ENCODE results near the gene ERICH6. TPM values are rescaled to one million over a fixed set of nuclear protein-coding genes. Genes with fewer than 3 reads are reported as not detected.

The ERICH6 gene
- total RNA-seq, 1 donor from 2014 or later: not detected

DNA sequence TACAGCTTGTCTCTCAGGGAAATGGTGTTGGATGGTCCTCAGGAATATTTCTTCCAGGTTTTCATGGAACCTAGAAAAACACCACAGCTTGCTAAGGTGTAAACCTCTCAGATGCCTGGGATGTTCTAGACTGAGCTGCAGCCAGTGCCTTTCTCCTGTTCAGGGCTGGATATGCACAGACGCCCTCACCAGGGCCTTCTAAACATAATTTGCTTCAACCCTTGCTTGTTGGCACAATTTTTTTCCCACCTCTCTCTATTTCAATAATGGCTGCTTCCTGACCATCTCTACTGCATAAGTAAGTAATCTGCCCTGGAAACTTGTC is 31.0 kb upstream of the ERICH6 start:
- peaks cover 18% of the 10 kb centered on the region for H3K4me1 Mint-ChIP-seq (ENCODE audit: low read depth)
- no peak for DNase-seq (ENCODE audit: low spot score)
- H3K27ac Mint-ChIP-seq (ENCODE audit: unreplicated experiment): no peak overlapping the region
- H3K36me3 Mint-ChIP-seq (ENCODE audit: low read depth): peaks cover 1% of the 10 kb centered on the region
- H3K9me3 Mint-ChIP-seq (ENCODE audit: low read depth): no peaks in the 10 kb centered on the region
- no peak overlapping the region for H3K4me3 Mint-ChIP-seq (ENCODE audit: unreplicated experiment)
- no peak for TF ChIP-seq CTCF (IDR thresholded peaks at IDR 0.05)
- H3K27me3 Mint-ChIP-seq (ENCODE audit: low read depth): no peaks in the 10 kb centered on the region

DNA sequence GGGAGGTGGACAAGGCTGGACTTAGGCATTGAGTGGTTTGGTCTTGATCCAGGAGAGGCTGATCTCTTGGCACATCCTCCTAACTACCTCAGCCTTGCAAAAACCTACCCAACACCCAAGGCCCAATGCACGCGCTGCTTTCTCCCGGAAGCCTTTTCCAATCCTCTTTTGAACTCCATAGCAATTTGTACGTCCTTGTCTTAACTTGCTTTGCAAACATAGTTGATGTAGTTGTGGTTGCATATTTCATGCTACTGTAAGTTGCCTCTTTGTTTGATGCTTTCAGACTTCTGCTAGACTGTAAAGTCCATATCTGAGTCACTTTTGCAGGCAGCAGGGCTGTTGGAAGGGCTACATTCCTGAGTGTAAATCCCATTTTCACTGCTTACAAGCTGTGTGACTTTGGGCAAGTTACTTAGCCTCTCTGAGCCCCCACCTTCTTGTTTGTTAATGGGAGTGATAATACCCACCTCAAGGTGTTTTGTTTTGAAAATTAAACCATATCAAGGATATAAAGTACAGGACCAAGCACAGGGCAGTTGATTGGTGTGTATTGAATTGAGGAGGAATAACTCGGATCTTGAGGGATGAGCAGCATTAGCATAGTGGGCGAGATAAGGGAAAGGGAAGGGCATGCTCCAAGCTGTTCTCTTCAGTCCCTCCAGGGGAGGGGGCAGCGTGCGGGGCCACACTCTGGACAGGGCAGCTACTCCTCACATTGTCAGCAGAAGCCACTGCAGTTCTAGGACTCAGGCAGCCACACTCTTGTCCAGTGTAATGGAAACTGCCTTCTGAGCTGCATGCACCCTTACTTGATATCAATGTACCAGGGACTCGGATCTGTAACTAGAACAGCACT is 30.4 kb upstream of the ERICH6 start:
- Mint-ChIP-seq H3K27ac (ENCODE audit: unreplicated experiment) (no peak overlapping the region), H3K9me3 (ENCODE audit: low read depth) (no peaks in the 10 kb centered on the region), H3K4me1 (ENCODE audit: low read depth) (peaks cover 18% of the 10 kb centered on the region), H3K4me3 (ENCODE audit: unreplicated experiment) (no peak overlapping the region), H3K36me3 (ENCODE audit: low read depth) (peaks cover 1% of the 10 kb centered on the region), H3K27me3 (ENCODE audit: low read depth) (no peaks in the 10 kb centered on the region)
- DNase-seq (ENCODE audit: low spot score): no peak
- TF ChIP-seq CTCF (IDR thresholded peaks at IDR 0.05): no peak

- no peak for TF ChIP-seq CTCF (IDR thresholded peaks at IDR 0.05)
- H3K9me3 Mint-ChIP-seq (ENCODE audit: low read depth): no peaks in the 10 kb centered on the region
- H3K4me3 Mint-ChIP-seq (ENCODE audit: unreplicated experiment): no peak overlapping the region
- no peak for DNase-seq (ENCODE audit: low spot score)
- H3K36me3 Mint-ChIP-seq (ENCODE audit: low read depth): peaks cover 1% of the 10 kb centered on the region
- H3K27me3 Mint-ChIP-seq (ENCODE audit: low read depth): no peaks in the 10 kb centered on the region
- peaks cover 11% of the 10 kb centered on the region for H3K4me1 Mint-ChIP-seq (ENCODE audit: low read depth)
- H3K27ac Mint-ChIP-seq (ENCODE audit: unreplicated experiment): no peak overlapping the region
These were observed 29.7 kb upstream of the ERICH6 start for GRCh38 chr3:150733373-150733935.

DNA sequence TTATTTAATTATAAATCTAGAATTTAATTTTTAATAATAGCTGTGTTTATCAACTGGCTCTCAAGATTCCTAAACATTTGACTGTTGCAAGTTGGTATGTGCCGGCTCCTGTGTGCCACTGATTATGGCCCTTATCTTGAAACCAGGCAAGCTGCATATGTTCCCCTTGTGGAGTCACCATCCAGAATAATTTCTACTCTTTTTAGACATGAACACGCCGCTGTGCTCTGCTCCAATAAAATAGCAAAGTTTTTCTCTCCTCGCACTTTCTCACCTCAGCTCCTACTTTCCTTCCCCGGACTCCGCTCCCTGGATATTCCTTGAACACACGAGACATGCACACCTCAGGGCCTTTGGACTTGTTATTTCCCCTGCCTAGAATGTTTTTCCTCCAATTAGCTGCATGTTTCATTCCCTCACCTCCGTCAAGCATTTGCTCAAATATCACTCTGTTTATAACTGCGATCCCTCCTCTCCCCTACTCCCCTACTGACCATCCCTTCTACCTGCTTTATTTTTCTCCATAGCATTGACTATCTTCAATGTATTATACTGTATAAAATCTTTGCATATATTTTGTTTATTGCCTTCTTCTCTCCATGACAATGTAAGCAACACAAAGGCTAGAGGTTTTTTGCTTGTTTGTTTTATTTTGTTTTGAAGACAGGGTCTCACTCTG is 26.1 kb upstream of the ERICH6 start:
- TF ChIP-seq CTCF (IDR thresholded peaks at IDR 0.05): no peak
- Mint-ChIP-seq H3K4me3 (ENCODE audit: unreplicated experiment) (no peak overlapping the region), H3K27me3 (ENCODE audit: low read depth) (no peaks in the 10 kb centered on the region), H3K9me3 (ENCODE audit: low read depth) (no peaks in the 10 kb centered on the region), H3K36me3 (ENCODE audit: low read depth) (no peaks in the 10 kb centered on the region), H3K4me1 (ENCODE audit: low read depth) (peaks cover 5% of the 10 kb centered on the region), H3K27ac (ENCODE audit: unreplicated experiment) (no peak overlapping the region)
- no peak for DNase-seq (ENCODE audit: low spot score)

GRCh38 chr3:150727653-150728502 is 24.2 kb upstream of the ERICH6 start:
- Mint-ChIP-seq H3K36me3 (ENCODE audit: low read depth) (no peaks in the 10 kb centered on the region), H3K27ac (ENCODE audit: unreplicated experiment) (no peak overlapping the region), H3K9me3 (ENCODE audit: low read depth) (no peaks in the 10 kb centered on the region), H3K27me3 (ENCODE audit: low read depth) (no peaks in the 10 kb centered on the region), H3K4me1 (ENCODE audit: low read depth) (no peaks in the 10 kb centered on the region), H3K4me3 (ENCODE audit: unreplicated experiment) (no peak overlapping the region)
- TF ChIP-seq CTCF (IDR thresholded peaks at IDR 0.05): no peak
- DNase-seq (ENCODE audit: low spot score): no peak
